Panc1 (cell line): ENCODE measurements around the gene E4F1.
"Not testable (repeated sequence)": the region's sequence is repeated elsewhere in the genome, so short reads cannot be mapped to it uniquely, and the experiment has no call there.

Source experiments
- POLR2AphosphoS5 ChIP-seq: IDR thresholded peaks from 2 replicates; pipeline ENCODE4 v1.6.1; 2012; ENCODE audit warnings: mild to moderate bottlenecking, low read depth, low read length, moderate library complexity
- TF ChIP-seq, protein P1 (sequence below): fragments of 450-650 bp; IDR thresholded peaks from 2 replicates; pipeline ENCODE4 v1.5.1; 2017; ENCODE audit warnings: mild to moderate bottlenecking
- TF ChIP-seq, protein P2 (sequence below), 2 experiments: IDR thresholded peaks; 2 replicates each; pipeline ENCODE4 v1.6.1; 2011 to 2012; ENCODE audit warnings: low read depth in 2 of 2, control low read depth in 1 of 2, low read length in 1 of 2, mild to moderate bottlenecking in 1 of 2, moderate library complexity in 1 of 2; ENCODE audit not compliant: insufficient read depth in 1 of 2

DNA sequence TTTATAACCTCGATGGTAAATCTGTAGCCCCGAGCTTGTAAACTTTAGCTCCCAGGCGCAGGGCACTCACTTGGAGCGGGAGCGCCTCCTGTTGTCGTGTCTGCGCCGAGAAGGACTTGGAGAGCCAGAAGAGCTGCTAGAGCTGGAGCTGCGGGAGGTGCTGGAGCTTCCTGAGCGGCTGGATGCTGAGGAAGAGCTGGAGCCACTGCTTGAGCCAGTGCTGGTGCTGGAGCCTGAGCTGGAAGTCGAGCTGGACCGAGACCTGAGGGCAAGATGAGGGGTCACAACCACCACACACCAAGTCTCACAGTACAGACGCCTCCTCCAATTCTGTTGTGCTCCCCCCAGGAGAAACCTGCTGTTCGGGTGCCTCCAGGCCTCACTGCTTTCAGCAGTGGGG is 39.6 kb downstream of the E4F1 start:
- TF ChIP-seq POLR2AphosphoS5 = not testable (repeated sequence)
- TF ChIP-seq, protein P1, sequence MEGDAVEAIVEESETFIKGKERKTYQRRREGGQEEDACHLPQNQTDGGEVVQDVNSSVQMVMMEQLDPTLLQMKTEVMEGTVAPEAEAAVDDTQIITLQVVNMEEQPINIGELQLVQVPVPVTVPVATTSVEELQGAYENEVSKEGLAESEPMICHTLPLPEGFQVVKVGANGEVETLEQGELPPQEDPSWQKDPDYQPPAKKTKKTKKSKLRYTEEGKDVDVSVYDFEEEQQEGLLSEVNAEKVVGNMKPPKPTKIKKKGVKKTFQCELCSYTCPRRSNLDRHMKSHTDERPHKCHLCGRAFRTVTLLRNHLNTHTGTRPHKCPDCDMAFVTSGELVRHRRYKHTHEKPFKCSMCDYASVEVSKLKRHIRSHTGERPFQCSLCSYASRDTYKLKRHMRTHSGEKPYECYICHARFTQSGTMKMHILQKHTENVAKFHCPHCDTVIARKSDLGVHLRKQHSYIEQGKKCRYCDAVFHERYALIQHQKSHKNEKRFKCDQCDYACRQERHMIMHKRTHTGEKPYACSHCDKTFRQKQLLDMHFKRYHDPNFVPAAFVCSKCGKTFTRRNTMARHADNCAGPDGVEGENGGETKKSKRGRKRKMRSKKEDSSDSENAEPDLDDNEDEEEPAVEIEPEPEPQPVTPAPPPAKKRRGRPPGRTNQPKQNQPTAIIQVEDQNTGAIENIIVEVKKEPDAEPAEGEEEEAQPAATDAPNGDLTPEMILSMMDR = not testable (repeated sequence)
- TF ChIP-seq, protein P2, sequence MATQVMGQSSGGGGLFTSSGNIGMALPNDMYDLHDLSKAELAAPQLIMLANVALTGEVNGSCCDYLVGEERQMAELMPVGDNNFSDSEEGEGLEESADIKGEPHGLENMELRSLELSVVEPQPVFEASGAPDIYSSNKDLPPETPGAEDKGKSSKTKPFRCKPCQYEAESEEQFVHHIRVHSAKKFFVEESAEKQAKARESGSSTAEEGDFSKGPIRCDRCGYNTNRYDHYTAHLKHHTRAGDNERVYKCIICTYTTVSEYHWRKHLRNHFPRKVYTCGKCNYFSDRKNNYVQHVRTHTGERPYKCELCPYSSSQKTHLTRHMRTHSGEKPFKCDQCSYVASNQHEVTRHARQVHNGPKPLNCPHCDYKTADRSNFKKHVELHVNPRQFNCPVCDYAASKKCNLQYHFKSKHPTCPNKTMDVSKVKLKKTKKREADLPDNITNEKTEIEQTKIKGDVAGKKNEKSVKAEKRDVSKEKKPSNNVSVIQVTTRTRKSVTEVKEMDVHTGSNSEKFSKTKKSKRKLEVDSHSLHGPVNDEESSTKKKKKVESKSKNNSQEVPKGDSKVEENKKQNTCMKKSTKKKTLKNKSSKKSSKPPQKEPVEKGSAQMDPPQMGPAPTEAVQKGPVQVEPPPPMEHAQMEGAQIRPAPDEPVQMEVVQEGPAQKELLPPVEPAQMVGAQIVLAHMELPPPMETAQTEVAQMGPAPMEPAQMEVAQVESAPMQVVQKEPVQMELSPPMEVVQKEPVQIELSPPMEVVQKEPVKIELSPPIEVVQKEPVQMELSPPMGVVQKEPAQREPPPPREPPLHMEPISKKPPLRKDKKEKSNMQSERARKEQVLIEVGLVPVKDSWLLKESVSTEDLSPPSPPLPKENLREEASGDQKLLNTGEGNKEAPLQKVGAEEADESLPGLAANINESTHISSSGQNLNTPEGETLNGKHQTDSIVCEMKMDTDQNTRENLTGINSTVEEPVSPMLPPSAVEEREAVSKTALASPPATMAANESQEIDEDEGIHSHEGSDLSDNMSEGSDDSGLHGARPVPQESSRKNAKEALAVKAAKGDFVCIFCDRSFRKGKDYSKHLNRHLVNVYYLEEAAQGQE (IDR thresholded peaks at IDR 0.05; ENCODE audit: insufficient read depth in 1 of 2, low read depth in 2 of 2, low read length in 1 of 2) = not testable (repeated sequence)
